GM21526 (cell line): ENCODE measurements around the gene ATAD2B.
A peak's percentile ranks its signal among the peaks of the same experiment; 100 is the strongest.
"Not testable (repeated sequence)": the region's sequence is repeated elsewhere in the genome, so short reads cannot be mapped to it uniquely, and the experiment has no call there.

Source experiments
- ATAC-seq: cut with Tn5 transposase; IDR thresholded peaks from one replicate; pipeline ENCODE4 v1.9.1; 2021; ENCODE audit warnings: moderate library complexity; ENCODE audit not compliant: unreplicated experiment, low FRiP score

The ATAD2B gene

DNA sequence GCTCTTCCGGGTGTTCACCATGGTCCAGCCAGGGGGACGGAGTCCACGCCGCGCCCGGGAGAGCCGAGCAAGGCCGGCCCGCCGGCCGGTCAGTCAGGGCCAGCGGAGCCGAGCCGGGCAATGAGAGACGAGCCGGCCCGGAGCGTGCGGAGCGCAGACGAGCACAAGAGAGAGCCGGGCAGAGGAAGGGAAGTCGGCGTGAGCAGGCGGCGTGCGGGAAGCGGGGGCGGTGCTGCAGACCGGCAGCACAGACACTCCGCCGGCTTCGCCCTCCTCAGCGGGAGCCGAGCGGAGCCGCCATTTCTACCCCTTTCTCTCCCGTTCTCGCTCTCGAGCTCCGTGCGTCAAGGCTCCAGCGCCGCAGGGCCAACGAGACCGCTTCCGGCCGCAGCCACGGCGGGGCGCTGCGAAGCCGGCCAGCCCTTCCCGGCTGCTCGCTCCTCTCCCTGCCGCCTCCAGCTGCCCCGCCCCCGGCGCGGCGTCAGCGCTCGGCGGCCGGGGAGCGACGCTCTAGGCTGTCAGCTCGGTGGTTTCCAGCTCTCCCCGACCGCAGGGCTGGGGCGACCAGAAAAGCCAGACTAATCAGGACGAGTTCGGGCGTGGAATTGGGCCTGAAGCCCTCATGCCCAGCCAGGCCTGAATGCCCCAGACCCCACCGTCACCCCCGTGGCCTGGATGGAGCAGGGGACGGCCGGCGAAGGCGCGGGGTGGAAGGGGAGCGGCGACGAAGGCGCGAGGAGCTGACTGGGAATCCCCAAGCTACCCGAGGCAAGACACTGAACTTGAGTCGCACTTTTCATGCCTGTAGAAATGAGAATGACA, at the start of gene ATAD2B:
Gene ATAD2B (minus strand): TSS at position 374 of the 822 bp plus-strand sequence. CDS start 353 bp downstream, at position 21.
- ATAC-seq, result peak; percentile 74

DNA sequence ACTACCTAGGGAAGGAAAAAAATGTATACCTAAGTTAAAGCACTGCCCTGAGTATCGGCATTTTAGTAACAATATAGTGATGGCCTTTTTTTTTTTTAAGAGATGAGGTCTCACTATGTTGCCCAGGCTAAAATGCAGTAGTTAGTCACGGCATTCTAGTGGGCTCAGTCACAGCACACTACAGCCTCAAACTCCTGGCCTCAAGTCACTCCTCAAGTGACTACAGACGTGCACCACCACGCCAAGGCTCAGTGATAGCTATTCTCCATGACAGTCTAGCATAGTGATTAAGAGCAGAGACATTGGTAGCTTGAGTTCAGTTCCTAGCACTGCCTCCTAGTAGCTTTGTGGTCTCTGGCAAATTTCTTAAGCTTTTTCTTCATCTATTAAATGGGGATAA, 40.9 kb upstream of the ATAD2B start:
- ATAC-seq, result no peak

DNA sequence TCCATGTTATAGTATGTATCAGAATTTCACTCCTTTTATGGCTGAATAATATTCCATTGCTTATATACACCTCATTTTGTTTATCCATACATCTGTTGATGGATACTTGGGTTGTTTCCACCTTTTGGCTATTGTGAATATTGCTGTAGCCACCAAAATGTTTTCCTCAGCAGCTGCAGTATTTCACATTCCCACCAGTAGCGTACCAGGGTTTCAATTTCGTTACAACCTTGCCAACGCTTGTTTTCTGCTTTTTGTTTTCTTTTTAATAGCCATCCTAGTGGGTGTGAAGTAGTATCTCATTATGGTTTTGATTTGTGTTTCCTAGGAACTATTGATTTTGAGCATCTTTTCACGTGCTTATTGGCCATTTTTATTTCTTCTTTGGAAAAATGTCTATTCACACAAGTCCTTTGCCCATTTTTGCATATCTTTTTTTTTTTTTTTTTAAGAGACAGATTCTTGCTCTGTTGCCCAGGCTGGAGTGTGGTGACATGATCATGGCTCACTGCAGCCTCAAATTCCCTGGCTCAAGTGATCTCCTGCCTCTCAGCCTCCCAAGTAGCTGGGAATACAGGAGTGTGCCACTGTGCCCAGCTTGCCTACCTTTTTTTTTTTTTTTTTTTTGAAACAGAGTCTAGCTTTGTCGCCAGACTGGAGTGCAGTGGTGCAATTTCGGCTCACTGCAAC, 27.5 kb upstream of the ATAD2B start:
- peak; percentile 69 for ATAC-seq

DNA sequence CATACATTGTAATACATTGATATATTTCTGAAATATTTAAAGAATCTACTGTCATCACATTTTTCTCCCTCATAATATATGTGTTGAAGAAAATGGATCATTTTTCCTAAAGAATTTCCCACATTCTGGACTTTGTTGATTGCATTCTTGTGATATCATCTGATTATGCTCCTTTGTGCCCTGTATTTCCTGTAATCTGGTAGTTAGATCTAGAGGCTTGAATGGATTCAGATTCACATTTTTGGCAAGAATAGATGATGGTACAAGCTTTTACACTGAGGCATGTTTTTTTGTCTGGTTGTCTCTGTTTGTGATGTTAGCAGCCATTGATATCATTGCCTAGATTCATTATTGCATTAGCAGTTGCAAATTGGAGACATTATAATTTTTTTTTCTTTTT, 26.7 kb upstream of the ATAD2B start:
- ATAC-seq, result no peak

DNA sequence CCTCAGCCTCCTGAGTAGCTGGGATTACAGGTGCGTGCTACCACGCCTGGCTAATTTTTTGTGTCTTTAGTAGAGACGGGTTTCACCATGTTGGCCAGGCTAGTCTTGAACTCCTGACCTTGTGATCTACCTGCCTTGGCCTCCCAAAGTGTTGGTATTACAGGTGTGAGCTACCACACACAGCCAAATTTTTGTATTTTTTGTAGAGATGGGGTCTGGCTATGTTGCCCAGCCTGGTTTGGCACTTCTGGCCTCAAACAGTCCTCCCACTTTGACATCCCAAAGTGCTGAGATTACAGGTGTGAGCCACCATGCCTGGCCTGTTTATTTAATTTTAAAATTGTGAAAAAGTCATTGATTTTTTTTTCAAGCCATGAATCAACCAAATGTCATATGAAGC, 25.6 kb upstream of the ATAD2B start:
- ATAC-seq, result not testable (repeated sequence)

DNA sequence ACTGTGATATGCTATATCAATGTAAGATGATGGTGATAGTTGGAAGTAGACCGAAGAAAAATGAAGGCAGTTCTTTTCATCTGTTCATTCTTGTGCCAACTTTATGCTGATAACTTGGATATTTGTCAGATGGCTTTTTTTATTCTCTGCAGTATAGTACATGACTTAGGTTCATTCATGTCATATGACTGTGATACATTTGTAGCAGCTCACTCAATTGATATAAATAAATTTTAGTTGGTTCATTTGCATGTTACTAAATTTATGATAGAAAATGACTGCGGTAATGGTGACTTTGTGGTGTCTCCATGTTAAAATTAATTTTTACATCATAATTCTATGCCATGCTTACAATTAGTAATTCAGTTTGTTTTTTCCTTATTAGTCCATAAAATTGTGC, 20.4 kb upstream of the ATAD2B start:
- ATAC-seq, result no peak

DNA sequence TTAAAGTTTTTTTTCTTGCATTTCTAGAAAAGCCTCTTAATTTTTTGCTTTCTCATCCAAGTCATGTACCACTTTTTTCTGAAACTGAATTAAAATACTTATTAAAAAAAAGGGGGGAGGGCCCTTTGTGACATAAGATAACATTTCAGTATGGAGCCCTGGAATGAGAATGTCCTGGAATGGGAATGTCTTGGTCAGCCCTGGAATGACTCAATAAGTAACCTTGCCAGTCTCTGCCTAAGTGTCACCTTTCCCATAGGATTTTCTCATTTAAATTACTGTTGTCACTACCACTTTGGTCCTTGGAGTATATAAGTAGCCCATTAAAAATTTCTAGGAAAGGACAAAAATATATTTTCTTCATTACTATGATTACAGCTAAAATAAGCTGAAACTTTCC, 18.1 kb upstream of the ATAD2B start:
- ATAC-seq, result no peak

DNA sequence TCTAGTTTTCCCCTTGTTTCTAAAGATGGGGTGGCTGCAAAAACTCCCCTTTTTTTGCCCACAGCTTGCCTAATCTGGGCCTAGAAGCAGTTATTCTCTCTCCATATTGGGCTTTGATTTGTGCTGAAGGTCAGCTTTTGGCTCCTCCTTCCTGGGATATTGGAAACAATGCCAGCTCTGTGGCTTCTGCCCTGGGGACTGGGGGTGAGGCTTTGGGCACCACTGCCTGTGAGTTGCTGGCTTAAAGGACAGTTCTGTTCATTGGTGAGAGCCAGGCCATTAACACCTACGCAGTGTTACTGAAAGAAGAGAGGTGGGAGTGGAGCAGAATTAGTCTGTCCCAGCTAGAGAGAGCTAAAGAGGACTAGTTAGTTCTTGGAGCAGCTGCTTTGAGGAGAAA, 17.6 kb upstream of the ATAD2B start:
- ATAC-seq, result no peak

DNA sequence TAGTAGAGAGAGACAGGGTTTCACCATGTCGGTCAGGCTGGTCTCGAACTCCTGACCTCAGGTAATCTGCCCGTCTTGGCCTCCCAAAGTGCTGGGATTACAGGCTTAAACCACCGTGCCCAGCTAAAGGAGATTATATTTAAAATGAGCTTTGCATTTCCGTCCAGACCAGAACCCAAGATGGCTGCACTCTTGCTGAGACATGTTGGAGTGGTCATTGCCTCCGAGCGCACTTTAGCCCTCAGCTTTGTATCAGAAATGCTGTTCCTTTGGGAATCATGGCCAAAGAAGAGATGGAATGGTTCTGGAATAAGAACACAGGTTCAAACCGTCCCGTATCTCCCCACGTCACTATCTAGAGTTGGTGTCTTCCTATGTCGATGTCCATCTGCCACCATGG, 16.7 kb upstream of the ATAD2B start:
- ATAC-seq, result no peak

DNA sequence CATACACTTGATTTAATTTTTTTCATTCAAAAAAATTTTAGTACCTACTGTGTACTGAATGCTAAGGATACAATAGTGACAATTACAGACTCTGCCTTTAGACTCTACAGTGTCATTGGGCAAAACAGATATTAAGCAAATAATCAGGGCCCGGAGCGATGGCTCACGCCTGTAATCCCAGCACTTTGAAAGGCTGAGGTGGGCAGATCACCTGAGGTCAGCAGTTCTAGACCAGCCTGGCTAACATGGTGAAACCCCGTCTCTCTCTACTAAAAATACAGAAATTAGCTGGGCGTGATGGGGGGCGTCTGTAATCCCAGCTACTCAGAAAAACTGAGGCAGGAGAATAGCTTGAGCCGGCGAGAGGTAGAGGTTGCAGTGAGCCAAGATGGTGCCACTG, 14.7 kb upstream of the ATAD2B start:
- ATAC-seq, result no peak

DNA sequence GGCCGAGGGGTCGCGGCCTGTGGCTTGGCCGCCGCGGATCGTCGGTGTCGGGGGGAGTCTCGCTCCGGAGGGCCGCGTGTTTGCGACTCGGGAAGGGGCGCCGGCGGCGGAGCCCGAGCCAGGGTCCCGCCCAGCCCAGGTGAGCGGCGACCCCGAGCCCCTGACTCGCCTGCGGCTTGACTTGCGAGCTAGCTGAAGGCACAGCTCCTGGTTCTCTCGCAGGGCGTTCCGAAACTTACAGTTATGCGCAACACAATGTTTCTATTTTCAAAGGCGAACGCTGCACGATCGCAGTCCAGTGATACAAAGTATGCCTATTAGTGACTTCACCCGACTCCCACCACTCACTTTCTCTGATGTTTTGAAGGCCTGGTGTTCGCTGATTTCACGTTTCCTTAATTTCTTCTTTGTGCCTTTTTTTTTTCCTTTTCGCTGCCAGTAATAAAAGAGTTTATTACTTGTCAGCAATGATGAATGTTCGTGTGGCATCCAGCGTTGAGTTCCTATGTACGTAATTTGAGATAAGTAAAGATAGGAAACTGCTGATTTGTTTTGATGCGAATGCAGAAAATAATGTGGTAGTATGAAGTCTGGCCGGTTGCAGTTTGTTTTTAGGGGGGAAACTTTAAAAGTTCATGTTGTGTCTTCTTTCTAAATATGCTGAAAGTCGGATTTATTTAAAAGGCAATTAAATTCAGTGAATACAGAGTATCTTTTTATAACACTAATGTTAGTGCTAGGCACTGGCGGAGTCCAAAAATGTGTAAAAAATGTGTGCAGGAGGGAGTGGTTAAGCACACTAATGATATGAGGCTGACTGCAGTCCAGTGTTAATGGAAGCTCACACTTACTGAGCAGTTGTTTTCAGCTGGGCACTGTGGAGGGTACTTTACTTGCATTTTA, 14.0 kb upstream of the ATAD2B start:
- ATAC-seq, result peak; percentile 67

DNA sequence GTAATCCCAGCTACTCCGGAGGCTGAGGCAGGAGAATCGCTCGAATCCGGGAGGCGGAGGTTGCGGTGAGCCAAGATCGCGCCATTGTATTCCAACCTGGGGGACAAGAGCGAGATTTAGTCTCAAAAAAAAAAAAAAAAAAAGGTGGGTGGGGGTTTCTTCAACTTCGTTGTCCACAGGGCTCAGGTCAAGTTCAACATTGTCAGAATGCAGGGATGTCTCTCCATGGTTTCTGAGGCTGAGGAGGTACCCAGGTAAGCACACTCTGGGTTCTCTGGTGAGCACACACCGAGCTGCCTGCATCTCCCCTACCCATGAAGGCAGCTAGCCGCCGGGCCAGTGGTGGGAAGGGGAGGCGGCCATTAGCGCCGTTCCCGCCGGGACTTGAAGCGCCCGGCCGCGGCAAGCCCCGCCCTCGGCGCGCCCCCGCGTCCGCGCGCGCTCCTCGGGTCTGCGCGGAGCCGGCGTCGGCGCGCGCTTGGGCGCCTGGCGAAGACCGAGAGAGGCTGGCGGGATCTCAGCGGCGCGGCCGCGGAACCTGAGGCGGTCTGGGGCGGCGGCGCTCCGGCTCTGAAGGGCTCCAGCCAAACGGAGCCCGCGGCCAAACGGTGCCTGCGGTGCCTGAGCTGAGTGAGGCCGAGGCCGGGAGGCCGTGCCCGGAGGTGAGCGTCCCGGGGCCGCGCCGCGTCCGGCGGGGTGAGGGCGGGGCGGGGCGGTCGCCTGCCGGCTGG, 13.2 kb upstream of the ATAD2B start, which contains the start of gene UBXN2A:
Gene UBXN2A (plus strand): TSS at position 477 of the 731 bp plus-strand sequence. CDS start 17,852 bp downstream, outside the sequence.
- ATAC-seq, result peak; percentile 65

DNA sequence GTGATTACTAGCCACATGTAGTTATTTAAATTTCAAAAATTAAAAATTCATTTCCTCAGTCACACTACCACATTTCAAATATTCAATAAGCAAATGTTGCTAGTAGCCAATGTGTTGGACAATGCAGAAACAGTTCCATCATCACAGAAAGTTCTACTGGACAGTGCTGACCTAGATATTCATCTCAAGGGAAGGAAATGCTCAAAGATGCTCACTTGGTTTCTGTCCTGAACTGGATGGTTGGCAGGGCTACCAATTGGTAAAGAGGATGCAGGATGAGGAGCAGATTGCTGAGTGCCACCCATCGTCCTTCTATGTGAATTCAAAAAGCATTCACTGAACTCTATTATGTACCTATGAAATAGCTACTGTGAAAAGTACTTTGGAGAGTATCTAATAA, 7.3 kb upstream of the ATAD2B start:
- no peak for ATAC-seq

DNA sequence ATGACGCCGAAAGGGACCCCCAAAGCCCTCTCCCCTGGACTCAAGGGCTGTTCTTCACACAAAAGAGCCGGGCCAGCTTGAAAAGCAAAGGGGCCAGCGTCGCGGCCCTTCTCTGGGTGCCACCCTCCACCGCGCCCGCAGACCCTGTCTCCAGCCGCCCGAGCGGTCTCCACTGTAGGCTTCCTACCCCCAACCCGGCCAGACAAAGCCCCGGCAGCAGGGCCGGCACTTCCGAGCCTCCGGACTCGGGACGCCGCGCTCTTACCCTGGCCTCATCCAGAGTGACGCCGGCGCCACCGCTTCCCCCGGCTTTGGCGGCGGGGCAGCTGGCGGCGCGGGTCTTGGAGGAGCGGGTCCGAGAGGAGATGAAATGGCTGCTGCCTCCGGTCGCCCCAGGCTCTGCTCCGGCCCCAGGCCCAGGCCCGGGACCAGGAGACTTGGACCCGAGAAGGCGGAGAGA, 603 bp downstream of the ATAD2B start:
- peak; percentile 29 for ATAC-seq

DNA sequence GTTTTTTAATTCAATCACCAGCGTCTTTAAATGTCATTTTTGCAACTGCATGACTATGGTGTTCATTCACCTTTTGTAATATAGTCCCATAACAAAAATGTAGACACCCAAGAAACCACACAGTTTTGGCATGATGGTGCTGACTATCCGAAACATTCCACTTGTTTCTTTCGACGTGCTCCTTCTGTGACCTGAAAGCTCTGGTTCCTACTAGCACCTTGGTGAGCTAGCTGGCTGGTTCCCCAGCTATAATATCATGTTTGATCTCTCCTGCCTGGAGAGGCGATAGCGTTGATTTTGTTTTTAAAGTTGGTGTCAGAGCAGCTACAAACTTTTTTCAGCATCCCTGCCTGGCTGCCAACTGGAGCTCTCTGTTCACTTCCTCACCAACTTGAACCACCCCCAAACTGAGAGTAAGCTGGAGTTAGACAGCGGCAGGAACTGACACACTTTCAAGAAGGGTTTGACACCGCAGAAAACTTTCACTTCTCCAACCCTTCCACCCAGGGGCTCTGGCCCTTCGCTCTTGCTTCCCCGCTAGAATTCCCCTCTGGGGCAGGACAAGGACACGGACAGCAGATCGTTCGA, 1.1 kb downstream of the ATAD2B start:
- peak; percentile 62 for ATAC-seq

DNA sequence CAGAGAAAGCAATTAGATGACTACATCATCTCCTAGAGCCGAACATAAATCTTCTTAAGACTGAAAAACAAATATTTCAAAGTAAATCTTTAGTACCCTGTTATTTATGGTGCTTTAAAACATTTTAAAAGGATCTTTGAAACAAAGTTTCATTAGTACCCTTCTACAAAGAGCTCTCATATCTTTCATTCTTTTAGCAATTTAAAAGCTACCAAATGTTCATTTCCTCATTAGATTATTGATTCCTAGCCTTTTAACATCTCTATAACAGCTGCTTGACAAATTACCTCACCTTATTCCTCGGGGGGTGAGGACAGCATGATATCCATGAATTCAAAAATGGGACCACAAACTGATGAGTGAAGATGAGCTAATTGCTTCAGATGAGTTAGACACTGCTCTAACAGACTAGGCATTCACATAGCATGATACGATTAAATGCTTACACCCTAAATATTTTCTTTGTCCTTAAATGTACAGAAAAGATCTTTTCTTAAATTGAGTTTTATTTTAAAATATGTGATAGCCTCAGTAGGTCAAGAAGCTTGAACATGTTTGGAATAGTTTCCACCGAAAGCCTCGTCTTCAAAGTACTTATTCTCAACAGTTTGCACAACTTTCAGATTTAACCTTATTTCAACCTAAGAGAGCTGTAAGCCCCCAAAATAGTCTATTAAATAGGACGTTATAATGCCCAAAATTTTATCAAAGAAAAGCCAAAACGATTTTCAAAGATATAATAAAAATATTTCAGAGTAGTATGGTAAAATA, 2.1 kb downstream of the ATAD2B start:
- ATAC-seq, result no peak

DNA sequence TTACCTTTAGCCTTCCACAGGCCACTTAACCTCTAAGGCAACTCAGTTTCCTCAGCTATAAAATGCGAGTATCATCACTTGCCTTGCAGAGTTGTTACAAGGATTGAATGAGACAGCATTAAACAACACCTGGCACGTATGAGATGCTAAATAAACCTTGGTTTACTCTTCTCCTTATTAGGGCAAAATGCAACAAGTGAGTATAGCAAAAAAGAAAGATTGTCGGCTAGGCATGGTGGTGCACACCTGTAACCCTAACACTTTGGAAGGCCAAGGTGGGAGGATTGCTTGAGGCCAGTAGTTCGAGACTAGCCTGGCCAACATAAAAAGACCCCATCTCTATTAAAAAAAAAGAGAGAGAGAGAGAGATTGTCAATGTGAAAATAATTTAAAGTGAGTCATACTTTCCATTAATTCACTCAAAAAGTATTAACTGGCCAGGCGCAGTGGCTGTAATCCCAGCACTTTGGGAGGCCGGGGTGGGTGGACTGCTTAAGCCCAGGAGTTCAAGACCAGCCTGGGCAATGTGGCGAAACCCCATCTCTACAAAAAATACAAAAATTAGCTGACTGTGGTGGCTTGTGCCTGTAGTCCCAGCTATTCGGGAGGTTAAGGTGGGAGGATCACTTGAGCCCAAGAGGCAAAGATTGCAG, 8.0 kb downstream of the ATAD2B start:
- no peak for ATAC-seq

DNA sequence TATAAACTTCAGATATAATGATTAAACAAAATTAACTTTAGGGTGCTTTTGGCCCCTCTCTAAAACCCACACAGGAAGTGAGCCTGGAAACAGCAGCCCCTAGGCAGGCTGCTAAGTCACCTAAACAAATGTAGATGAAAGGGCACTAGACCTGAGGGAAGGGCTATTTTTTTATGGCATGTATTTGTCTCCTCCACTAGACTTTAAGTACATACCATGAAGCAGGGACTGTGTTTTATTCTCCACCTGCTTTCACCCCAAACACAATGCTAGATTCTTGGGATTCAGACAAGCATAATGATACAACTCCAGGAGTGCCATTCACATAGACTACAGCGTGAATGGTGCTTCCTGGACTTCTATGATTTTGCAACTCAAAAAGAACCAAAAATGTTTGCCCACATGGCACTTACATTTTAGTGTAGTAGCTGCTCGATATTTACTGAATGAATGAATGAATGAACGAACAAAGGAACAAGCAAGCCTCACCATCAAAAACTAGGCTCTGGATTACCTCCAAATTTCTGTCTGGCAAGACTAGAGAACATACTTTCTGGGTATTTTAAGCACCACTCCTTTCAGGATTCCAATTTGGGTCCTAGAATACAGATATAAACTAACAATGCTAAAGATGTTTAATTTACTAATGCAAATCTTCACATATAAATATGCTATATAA, 10.1 kb downstream of the ATAD2B start:
- no peak for ATAC-seq
